ENCODE results near the gene SCRN2. TPM values are rescaled to one million over a fixed set of nuclear protein-coding genes. Genes with fewer than 3 reads are reported as not detected.

SCRN2 gene
- total and polyA plus RNA-seq, 2 of the 13 experiments (the other 11 are each of a cell fraction or from before 2014, with no cell fraction given), result 21.7 to 29.5 TPM

GRCh38 chr17:47857551-47858455 lies 16.7 kb upstream of the SCRN2 start:
- DNase-seq (ENCODE audit: low spot score) (no peak), FAIRE-seq (no peak), ATAC-seq (no peak)
- POLR2A ChIA-PET, result no interaction called here
- Histone ChIP-seq H3K27ac (ENCODE audit: extremely low read length, insufficient read depth, low read length) (no peak overlapping the region), H3K79me2 (ENCODE audit: insufficient read depth, low read length) (no peaks in the 10 kb centered on the region), H2AFZ (ENCODE audit: low read length) (no peak overlapping the region), H3K4me1 (ENCODE audit: insufficient read depth, low read length) (peaks cover 11% of the 10 kb centered on the region), H3K36me3 (replicated peaks in 1 of 2; ENCODE audit: control insufficient read depth in 1 of 2, insufficient read depth in 2 of 2, low read length in 2 of 2) (no peaks in the 10 kb centered on the region), H3K27me3 (ENCODE audit: control insufficient read depth in 1 of 2, insufficient read depth in 2 of 2, low read length in 2 of 2) (peaks cover 10 to 55% of the 10 kb centered on the region in 2 experiments; a peak in 4 of 5 replicates), H4K20me1 (ENCODE audit: insufficient read depth, low read length) (no peaks in the 10 kb centered on the region), H3K4me2 (ENCODE audit: low read depth, low read length) (no peak overlapping the region), H3K4me3 (replicated peaks in 1 of 3; ENCODE audit: insufficient read depth in 1 of 3, low read depth in 2 of 3, low read length in 3 of 3) (no peak overlapping the region), H3K9ac (ENCODE audit: insufficient read depth, low read depth, low read length) (no peak overlapping the region), H3K9me3 (ENCODE audit: low read length) (no peaks in the 10 kb centered on the region)
- intact Hi-C loops (cut with micrococcal nuclease; ENCODE audit: unreplicated experiment), result no loop called here
- WGBS (ENCODE audit: low lambda C conversion rate), result 39% methylated on average over 15 of the region's 16 CpGs
- in situ Hi-C loops (cut with HindIII; ENCODE audit: extremely low pct_ligation_motif_present, low pct_unique_long_range_greater_than_20kb), result no loop called here
- CTCF ChIA-PET (ENCODE audit: low intra/inter-chr PET ratio, low total read pairs), result no interaction called here
- BruUV-seq (replicated peaks), result no TSS peak
- TF ChIP-seq NR3C1 (CRISPR knock-in tag; IDR thresholded peaks at IDR 0.05) (no peak), IRX3 (CRISPR knock-in tag; IDR thresholded peaks at IDR 0.05; ENCODE audit: borderline replicate concordance, low read depth) (no peak), HNF4A (CRISPR knock-in tag; IDR thresholded peaks at IDR 0.05) (no peak), ZNF619 (CRISPR knock-in tag; IDR thresholded peaks at IDR 0.05) (no peak), THAP9 (CRISPR knock-in tag; IDR thresholded peaks at IDR 0.05; ENCODE audit: borderline replicate concordance) (no peak), JUN (CRISPR knock-in tag; IDR thresholded peaks at IDR 0.05) (no peak), ZNF574 (CRISPR knock-in tag; IDR thresholded peaks at IDR 0.05) (no peak), KLF11 (CRISPR knock-in tag; IDR thresholded peaks at IDR 0.05) (no peak), ELF3 (CRISPR knock-in tag; IDR thresholded peaks at IDR 0.05) (no peak), ZNF512 (CRISPR knock-in tag; IDR thresholded peaks at IDR 0.05) (no peak)
- TF ChIP-seq, protein P1, sequence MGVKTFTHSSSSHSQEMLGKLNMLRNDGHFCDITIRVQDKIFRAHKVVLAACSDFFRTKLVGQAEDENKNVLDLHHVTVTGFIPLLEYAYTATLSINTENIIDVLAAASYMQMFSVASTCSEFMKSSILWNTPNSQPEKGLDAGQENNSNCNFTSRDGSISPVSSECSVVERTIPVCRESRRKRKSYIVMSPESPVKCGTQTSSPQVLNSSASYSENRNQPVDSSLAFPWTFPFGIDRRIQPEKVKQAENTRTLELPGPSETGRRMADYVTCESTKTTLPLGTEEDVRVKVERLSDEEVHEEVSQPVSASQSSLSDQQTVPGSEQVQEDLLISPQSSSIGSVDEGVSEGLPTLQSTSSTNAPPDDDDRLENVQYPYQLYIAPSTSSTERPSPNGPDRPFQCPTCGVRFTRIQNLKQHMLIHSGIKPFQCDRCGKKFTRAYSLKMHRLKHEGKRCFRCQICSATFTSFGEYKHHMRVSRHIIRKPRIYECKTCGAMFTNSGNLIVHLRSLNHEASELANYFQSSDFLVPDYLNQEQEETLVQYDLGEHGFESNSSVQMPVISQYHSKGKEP (CRISPR knock-in tag; IDR thresholded peaks at IDR 0.05), result no peak
- TF ChIP-seq, protein P2, sequence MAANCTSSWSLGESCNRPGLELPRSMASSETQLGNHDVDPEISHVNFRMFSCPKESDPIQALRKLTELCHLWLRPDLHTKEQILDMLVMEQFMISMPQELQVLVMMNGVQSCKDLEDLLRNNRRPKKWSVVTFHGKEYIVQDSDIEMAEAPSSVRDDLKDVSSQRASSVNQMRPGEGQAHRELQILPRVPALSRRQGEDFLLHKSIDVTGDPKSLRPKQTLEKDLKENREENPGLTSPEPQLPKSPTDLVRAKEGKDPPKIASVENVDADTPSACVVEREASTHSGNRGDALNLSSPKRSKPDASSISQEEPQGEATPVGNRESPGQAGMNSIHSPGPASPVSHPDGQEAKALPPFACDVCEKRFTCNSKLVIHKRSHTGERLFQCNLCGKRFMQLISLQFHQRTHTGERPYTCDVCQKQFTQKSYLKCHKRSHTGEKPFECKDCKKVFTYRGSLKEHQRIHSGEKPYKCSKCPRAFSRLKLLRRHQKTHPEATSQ (CRISPR knock-in tag; IDR thresholded peaks at IDR 0.05; ENCODE audit: borderline replicate concordance), result no peak

All from HepG2 (cell line).